ENCODE data around the gene MTHFD2.

The MTHFD2 gene

DNA sequence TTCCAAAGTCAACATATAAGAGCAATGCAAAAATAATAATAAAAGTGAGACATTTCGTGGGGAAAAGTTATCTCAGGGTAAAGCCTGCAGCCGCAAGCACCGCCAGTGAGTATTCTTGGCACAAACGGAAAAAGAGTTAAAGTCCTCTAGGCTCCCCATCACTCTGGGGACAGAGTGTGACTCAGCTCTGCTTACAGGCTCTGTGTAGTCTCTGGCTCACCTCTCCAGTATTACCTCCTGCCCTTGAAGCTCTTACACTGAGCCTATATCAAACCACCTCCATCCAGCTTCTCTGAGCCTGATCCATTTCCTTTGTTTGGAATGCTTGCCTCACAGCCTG is 55.5 kb downstream of the MTHFD2 start:
- Histone ChIP-seq H3K9ac (ENCODE audit: low read depth, low read length) (no peak overlapping the region), H3K4me1 (ENCODE audit: control insufficient read depth, insufficient read depth, low read length) (no peaks in the 10 kb centered on the region), H3K9me3 (ENCODE audit: control insufficient read depth, insufficient read depth, low read length) (no peaks in the 10 kb centered on the region), H3K36me3 (ENCODE audit: control insufficient read depth, insufficient read depth, low read length) (no peaks in the 10 kb centered on the region), H3K27me3 (ENCODE audit: control insufficient read depth, insufficient read depth, low read length) (no peaks in the 10 kb centered on the region), H3K4me3 (ENCODE audit: low read depth, low read length) (no peak overlapping the region)

- H3K9ac ChIP-seq (ENCODE audit: low read depth, low read length): no peak overlapping the region
- H3K36me3 ChIP-seq (ENCODE audit: control insufficient read depth, insufficient read depth, low read length): no peaks in the 10 kb centered on the region
- no peaks in the 10 kb centered on the region for H3K4me1 ChIP-seq (ENCODE audit: control insufficient read depth, insufficient read depth, low read length)
- H3K4me3 ChIP-seq (ENCODE audit: low read depth, low read length): no peak overlapping the region
- no peaks in the 10 kb centered on the region for H3K9me3 ChIP-seq (ENCODE audit: control insufficient read depth, insufficient read depth, low read length)
- H3K27me3 ChIP-seq (ENCODE audit: control insufficient read depth, insufficient read depth, low read length): no peaks in the 10 kb centered on the region
Measured at GRCh38 chr2:74255660-74256213, 57.3 kb downstream of the MTHFD2 start.

DNA sequence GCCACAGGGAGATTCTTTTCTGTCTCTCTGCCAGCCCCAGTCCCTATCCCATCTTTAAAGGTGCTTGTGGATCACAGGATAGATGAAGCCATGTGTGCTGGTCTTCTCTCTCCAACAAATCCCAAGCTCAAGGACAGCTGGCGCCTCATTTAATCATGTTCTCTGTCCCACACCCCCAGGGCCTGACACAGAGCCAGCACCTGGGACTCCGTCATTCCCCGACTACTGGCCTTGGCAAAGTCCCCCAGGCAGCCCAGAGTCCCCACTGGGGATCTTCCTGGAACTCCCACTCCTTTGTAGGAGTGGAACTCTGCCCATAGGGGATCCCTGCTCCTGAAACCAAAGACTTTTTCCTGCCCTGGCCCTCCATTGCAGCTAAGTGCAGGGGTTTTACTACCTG is 60.8 kb downstream of the MTHFD2 start:
- peaks cover 2% of the 10 kb centered on the region for H3K4me1 ChIP-seq (ENCODE audit: control insufficient read depth, insufficient read depth, low read length)
- H3K4me3 ChIP-seq (ENCODE audit: low read depth, low read length): no peak overlapping the region
- H3K36me3 ChIP-seq (ENCODE audit: control insufficient read depth, insufficient read depth, low read length): no peaks in the 10 kb centered on the region
- H3K9ac ChIP-seq (ENCODE audit: low read depth, low read length): no peak overlapping the region
- H3K27me3 ChIP-seq (ENCODE audit: control insufficient read depth, insufficient read depth, low read length): no peaks in the 10 kb centered on the region
- H3K9me3 ChIP-seq (ENCODE audit: control insufficient read depth, insufficient read depth, low read length): no peaks in the 10 kb centered on the region

GRCh38 chr2:74259733-74260132 is 61.3 kb downstream of the MTHFD2 start:
- no peaks in the 10 kb centered on the region for H3K27me3 ChIP-seq (ENCODE audit: control insufficient read depth, insufficient read depth, low read length)
- H3K9ac ChIP-seq (ENCODE audit: low read depth, low read length): no peak overlapping the region
- H3K36me3 ChIP-seq (ENCODE audit: control insufficient read depth, insufficient read depth, low read length): no peaks in the 10 kb centered on the region
- H3K4me3 ChIP-seq (ENCODE audit: low read depth, low read length): no peak overlapping the region
- peaks cover 2% of the 10 kb centered on the region for H3K4me1 ChIP-seq (ENCODE audit: control insufficient read depth, insufficient read depth, low read length)
- no peaks in the 10 kb centered on the region for H3K9me3 ChIP-seq (ENCODE audit: control insufficient read depth, insufficient read depth, low read length)

GRCh38 chr2:74260495-74260894 is 62.1 kb downstream of the MTHFD2 start:
- Histone ChIP-seq H3K9ac (ENCODE audit: low read depth, low read length) (no peak overlapping the region), H3K36me3 (ENCODE audit: control insufficient read depth, insufficient read depth, low read length) (no peaks in the 10 kb centered on the region), H3K9me3 (ENCODE audit: control insufficient read depth, insufficient read depth, low read length) (no peaks in the 10 kb centered on the region), H3K4me3 (ENCODE audit: low read depth, low read length) (no peak overlapping the region), H3K4me1 (ENCODE audit: control insufficient read depth, insufficient read depth, low read length) (peaks cover 2% of the 10 kb centered on the region), H3K27me3 (ENCODE audit: control insufficient read depth, insufficient read depth, low read length) (no peaks in the 10 kb centered on the region)

- H3K4me1 ChIP-seq (ENCODE audit: control insufficient read depth, insufficient read depth, low read length): peaks cover 2% of the 10 kb centered on the region
- H3K36me3 ChIP-seq (ENCODE audit: control insufficient read depth, insufficient read depth, low read length): no peaks in the 10 kb centered on the region
- H3K27me3 ChIP-seq (ENCODE audit: control insufficient read depth, insufficient read depth, low read length): no peaks in the 10 kb centered on the region
- H3K9ac ChIP-seq (ENCODE audit: low read depth, low read length): no peak overlapping the region
- H3K9me3 ChIP-seq (ENCODE audit: control insufficient read depth, insufficient read depth, low read length): no peaks in the 10 kb centered on the region
- no peak overlapping the region for H3K4me3 ChIP-seq (ENCODE audit: low read depth, low read length)
Measured at GRCh38 chr2:74261204-74261864, 62.9 kb downstream of the MTHFD2 start.

- H3K27me3 ChIP-seq (ENCODE audit: control insufficient read depth, insufficient read depth, low read length): no peaks in the 10 kb centered on the region
- no peaks in the 10 kb centered on the region for H3K9me3 ChIP-seq (ENCODE audit: control insufficient read depth, insufficient read depth, low read length)
- no peaks in the 10 kb centered on the region for H3K36me3 ChIP-seq (ENCODE audit: control insufficient read depth, insufficient read depth, low read length)
- no peak overlapping the region for H3K9ac ChIP-seq (ENCODE audit: low read depth, low read length)
- H3K4me3 ChIP-seq (ENCODE audit: low read depth, low read length): no peak overlapping the region
- H3K4me1 ChIP-seq (ENCODE audit: control insufficient read depth, insufficient read depth, low read length): peaks cover 2% of the 10 kb centered on the region
Measured at GRCh38 chr2:74262681-74263080, 64.3 kb downstream of the MTHFD2 start.

- no peaks in the 10 kb centered on the region for H3K9me3 ChIP-seq (ENCODE audit: control insufficient read depth, insufficient read depth, low read length)
- H3K4me1 ChIP-seq (ENCODE audit: control insufficient read depth, insufficient read depth, low read length): peaks cover 2% of the 10 kb centered on the region
- no peak overlapping the region for H3K4me3 ChIP-seq (ENCODE audit: low read depth, low read length)
- no peaks in the 10 kb centered on the region for H3K27me3 ChIP-seq (ENCODE audit: control insufficient read depth, insufficient read depth, low read length)
- no peaks in the 10 kb centered on the region for H3K36me3 ChIP-seq (ENCODE audit: control insufficient read depth, insufficient read depth, low read length)
- no peak overlapping the region for H3K9ac ChIP-seq (ENCODE audit: low read depth, low read length)
Measured at GRCh38 chr2:74264281-74264680, 65.9 kb downstream of the MTHFD2 start.

DNA sequence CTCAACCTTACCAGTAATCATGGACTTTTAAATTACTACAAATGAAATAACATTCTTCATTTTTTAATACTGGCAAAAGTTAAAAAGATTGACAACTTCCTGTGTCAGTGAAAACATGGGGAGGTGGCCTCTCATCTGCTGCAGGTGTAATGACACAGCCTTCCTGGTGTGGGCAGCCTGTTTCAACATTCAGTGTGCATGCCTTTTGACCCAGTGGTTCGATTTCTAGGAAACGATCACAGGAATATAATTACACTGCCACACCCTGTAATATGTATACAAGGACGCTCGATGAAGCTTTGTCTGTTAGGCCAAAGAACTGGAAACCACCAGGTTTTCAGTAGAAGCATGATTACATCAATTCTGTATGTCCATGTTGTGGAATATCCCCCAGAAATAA is 68.7 kb downstream of the MTHFD2 start:
- Histone ChIP-seq H3K36me3 (ENCODE audit: control insufficient read depth, insufficient read depth, low read length) (no peaks in the 10 kb centered on the region), H3K4me1 (ENCODE audit: control insufficient read depth, insufficient read depth, low read length) (no peaks in the 10 kb centered on the region), H3K9ac (ENCODE audit: low read depth, low read length) (no peak overlapping the region), H3K9me3 (ENCODE audit: control insufficient read depth, insufficient read depth, low read length) (no peaks in the 10 kb centered on the region), H3K4me3 (ENCODE audit: low read depth, low read length) (no peak overlapping the region), H3K27me3 (ENCODE audit: control insufficient read depth, insufficient read depth, low read length) (no peaks in the 10 kb centered on the region)

All from iPS-15b (cell line).